NOMO-1 treated with dmso at 0.1 percent for 144 hours (cell line): ENCODE results near the gene RSRC2.
"Not testable (repeated sequence)": the region's sequence is repeated elsewhere in the genome, so short reads cannot be mapped to it uniquely, and the experiment has no call there.

Experiments used
- DNase-seq: peaks from one replicate; lab custom pipeline; 2025; ENCODE audit not compliant: unreplicated experiment; lab: John Stamatoyannopoulos, UW

RSRC2 gene, protein sequence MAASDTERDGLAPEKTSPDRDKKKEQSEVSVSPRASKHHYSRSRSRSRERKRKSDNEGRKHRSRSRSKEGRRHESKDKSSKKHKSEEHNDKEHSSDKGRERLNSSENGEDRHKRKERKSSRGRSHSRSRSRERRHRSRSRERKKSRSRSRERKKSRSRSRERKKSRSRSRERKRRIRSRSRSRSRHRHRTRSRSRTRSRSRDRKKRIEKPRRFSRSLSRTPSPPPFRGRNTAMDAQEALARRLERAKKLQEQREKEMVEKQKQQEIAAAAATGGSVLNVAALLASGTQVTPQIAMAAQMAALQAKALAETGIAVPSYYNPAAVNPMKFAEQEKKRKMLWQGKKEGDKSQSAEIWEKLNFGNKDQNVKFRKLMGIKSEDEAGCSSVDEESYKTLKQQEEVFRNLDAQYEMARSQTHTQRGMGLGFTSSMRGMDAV

DNA sequence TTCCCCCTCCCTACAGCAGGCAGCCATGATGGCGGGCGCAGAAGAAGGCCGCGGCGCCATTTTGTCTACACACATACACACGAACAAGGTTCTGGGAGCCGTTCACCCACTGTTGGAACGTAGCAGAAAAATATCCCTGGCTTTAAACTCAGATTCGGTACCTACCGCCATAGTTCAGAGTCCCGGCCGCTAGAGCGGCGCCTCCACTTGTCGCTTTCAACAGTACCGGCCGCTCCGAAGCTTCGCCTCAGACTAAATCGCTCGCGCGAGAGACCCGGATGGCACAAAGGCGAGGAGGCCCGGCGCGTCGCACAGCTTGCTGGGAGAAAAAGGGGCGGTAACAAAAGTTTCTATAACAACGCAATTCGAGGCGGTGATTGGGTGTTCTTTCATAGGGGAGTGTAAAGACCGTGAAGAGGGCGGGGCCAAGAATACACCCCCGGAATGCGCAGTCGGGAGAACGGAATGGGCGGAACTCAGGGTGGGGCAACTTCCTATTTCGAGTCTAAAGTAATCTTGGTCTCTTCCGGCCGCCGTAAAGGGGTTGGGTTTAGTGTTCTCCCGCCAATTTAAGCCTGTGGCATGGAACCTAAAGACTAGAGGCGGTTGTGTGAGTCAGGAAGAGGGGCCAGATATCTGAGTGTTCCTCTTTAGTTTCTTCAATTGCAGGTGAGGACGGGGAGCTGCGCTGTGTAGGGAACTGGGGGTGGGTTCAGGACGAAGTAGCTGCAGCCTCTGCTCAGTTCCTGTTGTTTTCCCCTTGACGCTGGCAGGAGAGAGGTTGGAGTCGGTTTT lies at the start of gene RSRC2, which contains the start of gene KNTC1:
Gene RSRC2 (minus strand): TSS at position 254 of the 795 bp plus-strand sequence. CDS start 83 bp downstream, at position 171.
Gene KNTC1 (plus strand): TSS at position 567 of the 795 bp plus-strand sequence. CDS start 2,815 bp downstream, outside the sequence.
- DNase-seq = peak; percentile 100

DNA sequence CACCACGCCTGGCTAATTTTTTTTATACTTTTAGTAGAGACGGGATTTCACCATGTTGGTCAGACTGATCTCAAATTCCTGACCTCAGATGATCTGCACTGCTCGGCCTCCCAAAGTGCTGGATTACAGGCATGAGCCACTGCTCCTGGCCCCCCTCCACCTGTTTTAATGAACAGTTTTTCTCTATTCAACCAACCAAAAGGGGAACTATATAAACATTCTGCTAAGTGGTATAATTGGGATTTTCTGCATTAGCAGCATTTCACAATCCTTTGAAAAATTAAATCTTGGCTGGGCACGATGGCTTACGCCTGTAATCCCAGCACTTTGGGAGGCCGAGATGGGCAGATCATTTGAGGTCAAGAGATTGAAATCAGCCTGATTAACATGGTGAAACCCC lies 45.1 kb upstream of the RSRC2 start:
- no peak for DNase-seq

DNA sequence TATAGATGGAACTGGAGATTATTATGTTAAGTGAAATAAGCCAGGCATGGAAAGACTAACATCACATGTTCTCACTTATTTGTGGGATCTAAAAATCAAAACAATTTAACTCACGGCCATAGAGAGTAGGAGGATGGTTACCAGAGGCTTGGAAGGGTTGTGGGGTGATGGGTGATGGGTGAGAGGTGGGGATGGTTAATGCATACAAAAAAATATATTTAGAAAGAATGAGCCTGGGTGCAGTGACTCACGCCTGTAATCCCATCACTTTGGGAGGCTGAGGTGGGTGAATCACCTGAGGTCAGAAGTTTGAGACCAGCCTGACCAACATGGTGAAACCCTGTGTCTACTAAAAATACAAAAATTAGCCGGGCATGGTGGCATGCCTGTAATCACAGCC lies 43.3 kb upstream of the RSRC2 start:
- DNase-seq = not testable (repeated sequence)

DNA sequence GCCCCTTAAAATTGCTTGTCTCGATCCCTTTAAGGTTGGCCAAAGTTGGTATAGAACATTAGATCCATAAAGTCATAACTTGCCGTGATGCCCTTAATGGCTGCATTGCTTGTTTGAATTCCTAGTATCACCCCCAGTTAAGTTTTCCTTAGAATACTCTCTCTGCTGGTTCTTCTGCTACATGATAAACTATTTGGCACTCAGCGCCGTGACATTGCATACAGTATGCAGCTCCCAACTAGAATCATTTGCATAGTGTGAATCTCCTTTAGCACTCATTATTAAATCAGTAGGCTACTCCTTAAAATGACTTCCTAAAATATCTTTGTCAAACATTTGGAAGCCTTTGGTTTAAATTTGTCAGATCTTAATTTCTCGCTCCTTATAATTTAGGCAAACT lies 42.6 kb upstream of the RSRC2 start:
- no peak for DNase-seq

DNA sequence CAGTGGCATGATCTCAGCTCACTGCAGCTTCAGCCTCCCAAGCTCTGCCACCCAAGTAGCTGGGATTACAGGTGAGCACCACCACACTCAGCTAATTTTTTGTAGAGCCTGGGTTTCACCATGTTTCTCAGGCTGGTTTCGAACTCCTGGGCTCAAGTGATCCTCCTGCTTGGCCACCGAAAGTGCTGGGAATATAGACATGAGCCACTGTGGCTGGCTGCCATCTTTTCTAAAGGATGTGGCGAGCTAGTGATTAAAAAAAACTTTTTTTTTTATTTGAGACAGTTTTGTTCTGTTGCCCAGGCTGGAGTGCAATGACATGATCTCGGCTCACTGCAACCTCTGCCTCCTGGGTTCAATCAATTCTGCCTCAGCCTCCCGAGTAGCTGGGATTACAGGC lies 40.1 kb upstream of the RSRC2 start:
- not testable (repeated sequence) for DNase-seq

DNA sequence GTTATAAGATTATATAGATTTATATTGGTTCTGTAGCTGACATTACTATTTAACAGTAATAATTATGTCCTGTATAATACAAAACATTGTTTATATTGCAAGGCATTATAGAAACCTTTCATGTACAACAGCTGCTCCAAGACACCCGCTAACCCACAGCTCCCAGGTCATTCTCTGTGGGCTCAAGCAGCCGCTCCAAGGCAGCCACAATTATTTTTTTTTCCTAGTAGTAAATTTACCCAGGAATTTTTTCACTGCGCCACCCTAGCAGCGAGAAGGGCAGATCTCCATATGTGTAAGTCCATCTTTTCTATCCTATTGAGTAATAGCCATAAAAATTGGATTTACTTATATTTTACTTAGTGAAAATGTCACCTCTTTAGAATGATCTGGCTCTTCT lies 36.6 kb upstream of the RSRC2 start:
- no peak for DNase-seq

DNA sequence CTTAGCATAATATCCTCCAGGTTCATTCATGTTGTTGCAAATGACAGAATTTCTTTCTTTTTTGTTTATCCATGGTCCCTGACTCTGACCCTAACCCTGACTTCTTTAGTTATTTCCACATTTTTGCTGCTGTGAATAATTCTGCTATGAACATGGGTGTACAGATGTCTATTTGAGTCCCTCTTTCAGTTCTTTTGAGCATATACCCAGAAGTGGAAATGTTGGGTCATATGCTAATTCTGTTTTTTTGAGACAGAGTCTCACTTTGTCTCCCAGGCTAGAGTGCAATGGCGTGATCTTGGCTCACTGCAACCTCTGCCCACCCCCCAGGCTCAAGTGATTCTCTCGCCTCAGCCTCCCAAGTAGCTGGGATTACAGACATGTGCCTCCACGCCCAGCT lies 33.4 kb upstream of the RSRC2 start:
- no peak for DNase-seq

DNA sequence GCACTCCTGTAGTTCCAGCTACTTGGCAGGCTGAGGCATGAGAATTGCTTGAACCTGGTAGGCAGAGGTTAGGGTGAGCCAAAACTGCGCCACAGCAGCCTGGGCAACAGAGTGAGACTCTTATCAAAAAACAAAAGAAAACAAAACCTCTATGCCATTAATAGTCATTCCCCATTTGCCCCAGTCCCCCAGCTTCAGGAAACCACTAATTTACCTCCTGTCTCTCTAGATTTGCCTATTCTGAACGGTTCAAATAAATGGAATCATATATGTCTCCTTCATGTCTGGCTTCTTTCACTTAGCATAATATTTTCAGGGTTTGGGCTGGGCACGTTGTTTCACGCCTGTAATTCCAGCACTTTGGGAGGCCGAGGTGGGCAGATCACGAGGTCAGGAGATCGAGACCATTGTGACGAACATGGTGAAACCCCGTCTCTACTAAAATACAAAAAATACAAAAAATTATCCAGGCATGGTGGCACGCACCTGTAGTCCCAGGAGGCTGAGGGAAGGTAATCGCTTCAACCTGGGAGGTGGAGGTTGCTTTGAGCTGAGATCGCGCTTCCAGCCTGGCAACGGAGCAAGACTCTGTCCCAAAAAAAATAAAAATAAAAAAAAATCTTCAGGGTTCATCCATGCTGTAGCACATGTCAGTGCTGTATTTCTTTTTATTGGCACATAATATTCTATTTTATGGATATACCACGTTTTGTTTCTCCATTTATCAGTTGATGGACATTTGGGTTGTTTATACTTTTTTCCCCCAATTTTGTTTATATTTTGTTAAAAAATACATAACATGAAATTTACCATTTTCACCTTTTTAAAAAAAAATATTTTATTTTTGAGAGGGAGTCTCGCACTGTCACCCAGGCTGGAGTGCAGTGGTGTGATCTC lies 32.3 kb upstream of the RSRC2 start:
- DNase-seq = no peak

DNA sequence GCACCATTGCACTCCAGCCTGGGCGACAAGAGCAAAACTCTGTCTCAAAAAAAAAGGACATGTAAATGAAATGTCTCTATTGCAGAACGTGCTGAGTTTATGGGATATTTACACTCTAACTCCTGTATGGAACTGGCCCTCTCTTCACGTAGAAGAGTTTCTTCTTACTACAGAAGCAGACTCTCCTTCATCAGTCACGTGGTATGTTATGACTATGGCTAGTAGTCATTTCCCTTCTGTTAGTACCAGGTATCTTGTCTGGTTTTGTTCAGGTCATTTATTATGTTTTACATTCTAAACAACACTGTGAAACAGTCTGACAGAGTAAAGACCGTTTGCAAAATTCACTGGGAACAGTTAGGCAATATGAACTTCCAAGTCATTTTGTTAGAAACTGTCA lies 20.6 kb upstream of the RSRC2 start:
- no peak for DNase-seq

DNA sequence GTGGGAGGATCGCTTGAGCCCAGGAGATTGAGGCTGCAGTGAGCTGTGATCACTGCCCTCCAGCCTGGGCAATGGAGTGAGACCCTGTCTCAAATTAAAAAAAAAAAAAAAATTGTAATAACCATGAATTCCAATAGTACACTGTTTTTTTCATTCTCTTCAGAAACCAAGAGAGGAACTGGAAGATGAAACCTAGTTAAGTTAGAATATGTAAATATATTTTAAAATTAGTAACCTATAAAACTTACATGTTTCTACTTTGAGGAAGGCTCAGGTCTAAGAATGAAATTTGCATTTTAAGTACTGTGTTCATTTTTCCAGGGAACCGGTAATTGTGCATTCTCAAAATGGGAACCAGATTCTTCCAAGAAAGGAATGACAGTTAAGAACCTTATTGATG lies 19.1 kb upstream of the RSRC2 start:
- no peak for DNase-seq

DNA sequence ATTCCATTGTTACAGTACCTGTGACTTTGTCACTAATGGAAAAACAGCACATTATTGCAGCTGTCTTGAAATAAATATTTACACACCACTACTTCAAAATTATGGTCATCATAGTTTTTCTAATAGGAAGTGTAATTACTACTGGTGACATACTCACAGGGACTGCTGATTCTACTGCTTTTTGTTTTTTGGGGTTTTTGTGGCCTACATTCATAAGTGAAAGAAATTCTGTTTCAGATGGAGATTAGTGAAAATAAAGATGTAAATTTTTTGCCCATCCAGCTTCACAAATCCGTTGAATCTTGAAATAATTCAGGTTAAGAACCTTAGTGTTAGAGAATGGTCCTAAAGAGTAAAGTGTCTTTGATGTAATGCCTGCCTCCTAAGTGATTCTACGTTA lies 17.8 kb upstream of the RSRC2 start:
- no peak for DNase-seq

DNA sequence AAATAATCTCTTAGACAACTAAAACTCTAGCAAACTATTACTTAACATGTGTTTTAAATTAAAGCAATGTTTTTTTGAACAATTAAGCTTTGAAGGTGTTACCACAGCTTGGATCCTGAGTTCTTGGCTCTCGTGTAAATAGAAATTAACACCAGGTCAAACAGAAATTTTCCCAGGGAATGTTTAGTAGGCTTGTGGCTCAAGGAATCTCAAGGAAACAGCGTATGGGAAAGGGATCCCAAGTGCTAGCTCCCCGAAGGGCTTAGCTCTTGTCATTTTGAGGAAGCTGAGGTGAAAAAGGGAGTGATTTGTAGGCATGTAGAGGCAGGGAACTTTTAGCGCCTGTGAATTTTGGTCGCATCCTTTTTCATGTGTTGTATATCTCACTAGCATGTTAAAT lies 11.8 kb upstream of the RSRC2 start:
- no peak for DNase-seq

DNA sequence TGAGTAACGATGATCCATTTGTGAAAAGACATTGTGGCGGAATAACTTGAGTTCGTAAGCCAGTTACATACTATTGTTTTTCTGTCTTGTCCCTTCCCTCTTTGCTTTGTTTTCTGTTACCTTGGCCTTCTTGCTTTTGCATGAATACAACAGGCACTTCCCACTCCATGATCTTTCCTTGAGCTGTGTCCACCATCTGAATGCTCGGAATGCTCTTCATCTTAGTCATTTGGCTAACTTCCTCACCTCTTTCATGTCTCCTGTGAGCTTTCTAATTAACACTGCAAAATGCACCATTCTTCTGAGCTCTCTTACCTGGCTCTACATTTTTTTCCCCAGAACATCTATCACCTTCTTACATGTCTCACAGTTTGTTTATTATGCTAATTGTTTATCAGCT lies 10.3 kb upstream of the RSRC2 start:
- DNase-seq = no peak

DNA sequence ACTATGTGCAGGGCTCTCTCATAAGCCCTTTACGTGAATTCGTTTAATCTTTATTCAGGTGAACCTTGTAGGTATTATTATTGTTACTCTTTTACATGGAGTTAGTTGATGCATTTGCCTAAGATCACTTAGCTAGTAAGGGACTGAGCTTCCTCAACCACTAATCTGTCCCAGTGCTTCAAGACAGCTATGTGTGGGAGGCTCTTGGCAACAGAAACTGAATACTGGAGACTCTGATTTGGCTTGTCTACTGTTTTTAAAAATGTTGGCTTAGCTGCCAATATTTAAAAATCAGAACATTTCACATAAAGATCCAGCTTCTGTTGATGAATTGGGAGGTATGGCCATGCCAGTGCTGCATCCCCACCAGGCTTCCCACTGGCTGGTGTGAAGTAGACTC lies 7.1 kb upstream of the RSRC2 start:
- DNase-seq = no peak

DNA sequence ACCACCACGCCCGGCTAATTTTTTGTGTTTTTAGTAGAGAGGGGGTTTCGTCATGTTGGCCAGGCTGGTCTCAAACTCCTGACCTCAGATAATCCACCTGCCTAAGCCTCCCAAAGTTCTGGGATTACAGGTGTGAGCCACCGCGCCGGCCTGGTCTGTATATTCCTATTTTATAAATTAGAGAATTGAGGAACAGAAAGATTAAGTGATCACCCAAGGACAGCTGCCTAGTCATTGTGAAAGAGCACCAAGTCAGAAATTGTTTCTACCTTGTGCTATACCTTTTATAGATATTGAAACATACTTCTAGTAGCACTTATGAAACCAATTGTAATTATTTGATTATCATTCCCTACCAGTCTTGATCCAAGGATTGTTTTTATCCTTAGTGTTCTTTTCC lies 2.3 kb upstream of the RSRC2 start:
- no peak for DNase-seq

DNA sequence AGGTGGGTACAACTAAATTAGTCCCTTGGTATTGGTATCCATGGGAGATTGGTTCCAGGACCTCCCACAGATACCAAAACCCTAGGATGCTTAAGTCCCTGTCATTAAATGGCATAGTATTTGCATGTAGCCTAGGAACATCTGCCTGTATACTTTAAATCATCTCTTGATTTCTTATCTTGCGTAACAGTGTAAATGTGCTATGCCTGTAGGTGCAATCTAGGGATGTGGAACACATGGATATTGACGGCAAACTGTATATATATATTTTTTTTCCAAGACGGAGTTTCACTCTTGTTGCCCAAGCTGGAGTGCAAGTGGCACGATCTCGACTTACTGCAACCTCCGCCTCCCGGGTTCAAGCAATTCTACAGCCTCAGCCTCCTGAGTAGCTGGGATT lies 1.8 kb upstream of the RSRC2 start:
- no peak for DNase-seq

DNA sequence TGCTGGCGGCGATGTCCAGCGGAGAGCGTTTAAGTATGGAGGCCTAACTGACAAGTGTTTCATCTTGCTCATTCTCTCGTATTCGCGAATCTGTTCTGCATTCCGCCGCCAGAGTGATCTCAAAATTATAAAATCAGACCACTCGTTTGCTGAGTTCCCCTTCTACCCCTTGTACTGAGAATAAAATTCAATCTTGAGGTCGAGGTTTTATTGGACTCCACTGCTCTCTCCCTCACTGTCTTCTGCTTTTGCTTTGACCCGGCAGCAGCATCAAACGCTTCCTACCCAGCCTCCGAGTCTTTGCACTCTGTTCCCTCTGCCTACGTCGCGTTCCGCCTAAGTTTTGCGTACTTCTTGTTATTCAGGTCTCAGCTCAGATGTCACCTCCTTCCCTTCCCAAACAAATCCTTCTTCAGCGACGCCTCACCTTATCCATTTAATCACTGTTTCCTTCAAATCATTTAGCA lies 775 bp upstream of the RSRC2 start:
- peak; percentile 58 for DNase-seq

DNA sequence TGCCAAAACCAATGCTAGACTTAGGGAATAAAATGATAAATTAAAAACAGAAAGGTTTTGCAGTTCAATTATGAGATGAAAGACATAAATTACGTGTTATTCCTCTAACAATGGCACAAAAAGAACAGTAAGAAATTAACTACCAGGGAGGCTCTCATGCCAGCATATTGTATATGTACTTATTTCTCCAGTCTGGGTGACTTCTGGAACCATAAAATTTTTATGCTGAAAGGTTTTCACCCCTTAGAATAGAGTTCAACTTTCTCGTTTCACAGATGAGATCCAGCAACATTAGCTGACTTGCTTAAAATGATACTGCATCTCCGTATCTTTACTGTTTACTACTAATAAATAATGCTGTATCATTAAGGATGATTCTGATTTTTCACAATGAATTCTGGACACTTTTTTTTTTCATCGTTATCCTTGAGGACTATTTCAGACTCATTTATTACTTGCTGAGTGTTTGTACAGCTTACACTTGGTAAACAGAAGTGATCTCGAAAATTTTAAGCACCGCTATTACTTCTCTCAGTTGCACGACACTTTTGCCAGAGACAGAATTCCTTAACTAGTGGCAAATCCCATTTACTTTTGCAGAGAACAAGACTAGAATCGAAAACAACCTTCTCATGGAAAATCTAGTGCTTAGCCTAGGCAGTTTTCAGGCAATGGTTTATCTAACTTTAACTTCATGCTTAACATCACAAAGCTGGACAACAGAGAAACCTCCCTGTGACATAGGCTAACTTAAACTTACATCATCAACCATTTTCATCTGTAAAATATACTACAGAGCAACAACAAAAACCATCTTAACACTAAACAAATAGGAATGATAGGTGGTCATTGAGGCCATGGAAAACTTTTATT lies 2.7 kb downstream of the RSRC2 start:
- no peak for DNase-seq

DNA sequence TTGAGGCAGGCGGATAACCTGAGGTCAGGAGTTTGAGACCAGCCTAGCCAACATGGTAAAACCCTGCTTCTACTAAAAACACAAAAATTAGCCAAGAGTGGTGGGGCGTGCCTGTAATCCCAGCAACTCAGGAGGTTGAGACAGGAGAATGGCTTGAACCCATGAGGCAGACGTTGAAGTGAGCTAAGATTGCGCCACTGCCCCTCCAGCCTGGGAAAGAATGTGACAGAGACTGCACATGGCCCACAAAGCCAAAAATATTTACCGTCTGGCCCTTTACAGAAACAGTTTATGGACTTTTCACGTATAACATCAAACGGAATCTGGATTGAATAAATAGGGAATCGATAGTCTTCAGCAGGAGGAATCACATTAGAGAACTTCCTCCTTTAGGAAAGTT lies 3.5 kb downstream of the RSRC2 start:
- DNase-seq = peak; percentile 6

DNA sequence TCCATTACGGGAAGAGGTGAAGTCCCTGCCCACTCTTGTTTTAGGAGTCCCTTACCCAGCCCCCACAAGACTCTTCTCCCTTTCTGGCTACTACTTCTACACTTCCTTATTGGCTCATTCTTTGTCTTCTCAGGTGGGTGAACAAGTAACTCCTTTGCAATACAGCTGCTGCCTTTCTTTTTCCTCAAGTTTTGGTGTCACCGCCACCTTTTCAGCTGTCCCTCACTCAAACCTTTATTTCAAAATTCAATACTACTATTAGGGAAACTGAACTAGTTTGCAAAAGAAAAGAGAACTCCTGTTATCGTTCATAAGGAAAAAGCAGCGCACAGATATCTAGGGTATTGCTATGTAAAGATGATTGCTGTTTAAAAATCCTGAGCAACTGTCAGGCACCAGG lies 6.1 kb downstream of the RSRC2 start:
- DNase-seq = no peak
